Kidney epithelial cell (primary cell): Measurements from ENCODE around the gene PPP1R12B. TPM values are rescaled to one million over a fixed set of nuclear protein-coding genes. Genes with fewer than 3 reads are reported as not detected.
"Not testable (repeated sequence)": the region's sequence is repeated elsewhere in the genome, so short reads cannot be mapped to it uniquely, and the experiment has no call there.

Source experiments
- DNase-seq: peaks from one replicate; pipeline ENCODE4 v3.0.0-alpha.2; 2010; ENCODE audit warnings: low read depth
- H3K27me3 ChIP-seq: 2 replicates; pipeline ENCODE4 v1.6.0; 2011; ENCODE audit warnings: low read length; ENCODE audit not compliant: control insufficient read depth, insufficient read depth
- H3K36me3 ChIP-seq: 2 replicates; pipeline ENCODE4 v1.5.1; 2011; ENCODE audit warnings: low read length; ENCODE audit not compliant: control insufficient read depth, insufficient read depth
- H3K4me3 ChIP-seq: 2 replicates; pipeline ENCODE4 v1.5.1; 2011; ENCODE audit warnings: low read depth, mild to moderate bottlenecking, control low read depth, low read length
- total RNA-seq: library from RNA; depleted of rRNA; stranded (reverse); fragments of >200 nt; gene quantifications from 2 replicates; pipeline ENCODE4 v1.2.3, GENCODE V29; 2015
- TF ChIP-seq, protein P1 (sequence below): IDR thresholded peaks from 2 replicates; pipeline ENCODE4 v1.5.1; 2011; ENCODE audit warnings: mild to moderate bottlenecking, moderate library complexity, low read length, control low read depth, inconsistent platforms; ENCODE audit not compliant: insufficient read depth, poor library complexity, severe bottlenecking

Gene PPP1R12B
- total RNA-seq, 1 donor from 2014 or later: 6.8 TPM

DNA sequence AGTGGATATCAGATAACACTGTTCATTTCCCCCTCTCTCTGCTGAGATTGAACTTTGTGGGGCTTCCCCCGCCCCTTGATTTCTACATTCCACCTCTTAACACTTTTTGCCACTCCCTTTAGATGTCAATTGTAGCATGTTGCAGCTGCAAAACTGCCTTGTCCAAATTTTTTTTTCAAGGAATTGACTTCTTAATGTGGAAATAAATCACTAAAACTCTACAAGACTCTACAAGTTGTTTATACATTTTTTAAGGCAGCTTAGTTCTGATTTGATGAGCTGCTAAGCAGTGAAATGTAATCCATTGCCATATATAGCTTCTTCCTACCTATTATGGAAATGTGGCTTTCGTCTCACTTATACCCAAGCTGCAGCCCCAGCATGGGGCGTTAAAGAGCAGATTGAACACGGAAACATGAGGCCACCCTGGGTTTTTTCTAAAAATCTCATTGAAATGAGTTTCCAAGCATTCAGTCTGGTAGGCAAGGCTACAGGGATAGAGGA lies 229.6 kb downstream of the PPP1R12B start:
- Histone ChIP-seq H3K36me3 (no peaks in the 10 kb centered on the region), H3K4me3 (no peak overlapping the region), H3K27me3 (no peaks in the 10 kb centered on the region)
- TF ChIP-seq, protein P1, sequence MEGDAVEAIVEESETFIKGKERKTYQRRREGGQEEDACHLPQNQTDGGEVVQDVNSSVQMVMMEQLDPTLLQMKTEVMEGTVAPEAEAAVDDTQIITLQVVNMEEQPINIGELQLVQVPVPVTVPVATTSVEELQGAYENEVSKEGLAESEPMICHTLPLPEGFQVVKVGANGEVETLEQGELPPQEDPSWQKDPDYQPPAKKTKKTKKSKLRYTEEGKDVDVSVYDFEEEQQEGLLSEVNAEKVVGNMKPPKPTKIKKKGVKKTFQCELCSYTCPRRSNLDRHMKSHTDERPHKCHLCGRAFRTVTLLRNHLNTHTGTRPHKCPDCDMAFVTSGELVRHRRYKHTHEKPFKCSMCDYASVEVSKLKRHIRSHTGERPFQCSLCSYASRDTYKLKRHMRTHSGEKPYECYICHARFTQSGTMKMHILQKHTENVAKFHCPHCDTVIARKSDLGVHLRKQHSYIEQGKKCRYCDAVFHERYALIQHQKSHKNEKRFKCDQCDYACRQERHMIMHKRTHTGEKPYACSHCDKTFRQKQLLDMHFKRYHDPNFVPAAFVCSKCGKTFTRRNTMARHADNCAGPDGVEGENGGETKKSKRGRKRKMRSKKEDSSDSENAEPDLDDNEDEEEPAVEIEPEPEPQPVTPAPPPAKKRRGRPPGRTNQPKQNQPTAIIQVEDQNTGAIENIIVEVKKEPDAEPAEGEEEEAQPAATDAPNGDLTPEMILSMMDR: no peak
- DNase-seq: no peak

DNA sequence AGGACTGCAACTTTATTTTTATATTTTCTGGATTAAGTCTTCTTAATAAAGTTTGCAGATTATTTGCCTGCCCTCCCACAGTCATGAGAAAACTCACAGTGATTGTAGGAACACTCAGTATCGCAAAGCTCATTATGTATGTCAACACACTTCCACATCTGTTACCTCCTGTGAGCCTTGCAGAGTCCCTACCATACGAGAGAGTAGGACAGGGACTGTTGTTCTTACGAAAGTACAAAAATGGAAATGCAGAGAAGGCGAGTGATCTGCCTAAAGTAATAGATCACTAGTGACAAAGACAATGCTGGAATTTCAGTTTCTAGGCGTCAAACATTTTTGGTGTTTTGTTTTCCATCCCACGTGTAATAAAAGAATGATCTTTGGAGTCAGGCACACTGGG lies 230.1 kb downstream of the PPP1R12B start:
- H3K36me3 ChIP-seq: no peaks in the 10 kb centered on the region
- DNase-seq: no peak
- H3K4me3 ChIP-seq: no peak overlapping the region
- no peaks in the 10 kb centered on the region for H3K27me3 ChIP-seq
- TF ChIP-seq, protein P1: no peak

DNA sequence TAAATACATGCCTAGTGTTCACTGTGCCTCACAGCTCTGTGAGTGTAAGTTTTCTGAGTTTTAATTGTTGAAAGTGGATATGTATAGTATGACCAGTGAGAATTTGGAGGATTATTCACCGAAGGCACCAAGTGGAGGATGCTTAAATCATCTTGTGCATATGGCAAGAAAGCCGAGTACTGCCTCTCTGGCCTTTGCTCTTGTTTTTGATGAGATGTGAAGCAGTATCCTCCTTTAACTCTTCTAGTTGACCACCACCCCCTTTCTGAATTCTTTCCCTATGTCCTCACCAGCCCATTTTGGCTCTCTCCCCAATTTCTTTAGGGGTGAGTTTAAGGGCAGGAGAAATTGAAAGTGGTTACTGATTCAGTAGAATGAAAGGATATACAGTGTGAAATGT lies 231.3 kb downstream of the PPP1R12B start:
- no peaks in the 10 kb centered on the region for H3K36me3 ChIP-seq
- no peaks in the 10 kb centered on the region for H3K27me3 ChIP-seq
- H3K4me3 ChIP-seq: no peak overlapping the region
- TF ChIP-seq, protein P1: no peak
- DNase-seq: no peak

DNA sequence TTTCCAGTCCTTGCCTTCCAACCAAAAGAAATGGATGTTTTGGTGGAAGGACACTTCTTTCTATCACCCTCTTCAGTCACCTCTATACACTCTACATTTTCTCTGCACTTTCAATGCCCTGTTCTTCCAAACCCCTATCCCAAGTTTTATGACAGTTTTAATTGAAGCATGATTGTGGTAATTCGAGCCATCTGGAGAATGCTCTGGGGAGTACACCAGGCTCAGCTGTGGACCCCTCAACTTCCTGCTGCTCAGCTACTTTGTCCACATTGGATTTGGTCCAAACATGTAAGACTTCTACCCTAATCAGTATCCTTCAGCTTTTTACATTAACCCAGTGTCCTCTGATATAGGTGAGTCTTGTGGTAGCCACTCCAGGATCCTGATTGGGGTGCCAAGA lies 232.1 kb downstream of the PPP1R12B start:
- DNase-seq: no peak
- TF ChIP-seq, protein P1: no peak
- Histone ChIP-seq H3K27me3 (no peaks in the 10 kb centered on the region), H3K4me3 (no peak overlapping the region), H3K36me3 (no peaks in the 10 kb centered on the region)

DNA sequence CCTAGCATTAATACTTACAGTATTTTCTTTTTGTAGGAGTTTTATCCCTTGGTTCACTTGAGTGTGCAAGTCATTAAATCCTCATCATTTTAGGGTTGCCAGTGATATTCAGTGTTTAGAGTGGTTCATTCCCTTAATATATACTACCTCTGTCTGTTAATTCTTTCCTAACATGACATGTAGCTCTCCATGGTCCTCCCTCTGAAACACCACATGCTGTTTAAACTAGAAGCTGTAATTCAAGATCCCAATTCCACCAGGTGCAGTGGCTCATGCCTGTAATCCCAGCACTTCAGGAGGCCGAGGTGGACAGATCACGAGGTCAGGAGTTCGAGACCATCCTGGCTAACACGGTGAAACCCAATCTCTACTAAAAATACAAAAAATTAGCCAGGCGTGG lies 233.9 kb downstream of the PPP1R12B start:
- H3K4me3 ChIP-seq, H3K36me3 ChIP-seq, H3K27me3 ChIP-seq, DNase-seq: not testable (repeated sequence)

DNA sequence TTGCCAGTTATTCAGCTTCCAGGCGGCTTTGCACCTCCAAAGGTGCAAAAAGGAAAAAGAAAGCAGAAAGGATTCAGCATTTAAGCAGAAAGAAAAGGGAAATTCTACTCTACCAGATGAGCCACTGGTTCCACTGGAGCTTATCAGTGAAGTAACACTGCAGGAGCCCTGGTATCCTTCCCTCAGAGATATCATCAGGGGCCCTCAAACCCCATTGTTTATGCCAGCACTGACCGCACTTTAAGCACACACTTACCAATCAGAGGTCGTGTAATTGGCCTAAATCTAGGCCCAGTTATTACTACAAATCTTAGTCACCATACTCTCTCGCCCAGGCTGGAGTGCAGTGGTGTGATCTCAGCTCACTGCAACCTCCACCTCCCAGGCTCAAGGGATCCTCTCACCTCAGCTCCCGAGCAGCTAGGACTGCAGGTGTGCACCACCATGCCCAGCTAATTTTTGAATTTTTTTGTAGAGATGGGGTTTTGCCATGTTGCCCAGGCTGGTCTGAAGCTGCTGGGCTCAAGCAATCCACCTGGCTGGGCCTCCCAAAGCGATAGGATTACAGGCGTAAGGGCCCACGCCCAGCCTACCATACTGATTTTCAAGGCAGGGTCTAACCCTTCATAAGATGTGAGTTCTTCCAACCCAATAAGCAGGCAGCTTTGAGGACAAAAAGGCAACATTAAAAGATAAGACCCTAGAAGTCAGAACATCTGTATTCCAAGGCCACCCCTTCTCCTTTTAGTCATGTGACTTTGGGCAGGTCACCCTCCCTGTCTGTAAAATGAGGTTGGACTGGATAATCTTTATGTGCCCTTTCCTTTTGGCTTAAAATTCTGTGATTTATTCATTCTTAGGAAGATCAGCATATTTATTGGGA lies 236.4 kb downstream of the PPP1R12B start:
- TF ChIP-seq, protein P1: no peak
- Histone ChIP-seq H3K36me3 (no peaks in the 10 kb centered on the region), H3K4me3 (no peak overlapping the region), H3K27me3 (no peaks in the 10 kb centered on the region)
- DNase-seq: no peak
